Stimulated activated CD4-positive, alpha-beta T cell treated with anti-CD3 and anti-CD28 coated beads, Interleukin-1b, Interleukin-23, amount 100 ng/mL, for 24 hours (primary cell): ENCODE results near the gene TAF10.

ENCODE experiments used
- DNase-seq, 4 experiments: peaks; one replicate each; pipeline ENCODE4 v3.0.0-alpha.2; 2020; ENCODE audit warnings: low read depth in 4 of 4, low spot score in 1 of 4

Gene TAF10

DNA sequence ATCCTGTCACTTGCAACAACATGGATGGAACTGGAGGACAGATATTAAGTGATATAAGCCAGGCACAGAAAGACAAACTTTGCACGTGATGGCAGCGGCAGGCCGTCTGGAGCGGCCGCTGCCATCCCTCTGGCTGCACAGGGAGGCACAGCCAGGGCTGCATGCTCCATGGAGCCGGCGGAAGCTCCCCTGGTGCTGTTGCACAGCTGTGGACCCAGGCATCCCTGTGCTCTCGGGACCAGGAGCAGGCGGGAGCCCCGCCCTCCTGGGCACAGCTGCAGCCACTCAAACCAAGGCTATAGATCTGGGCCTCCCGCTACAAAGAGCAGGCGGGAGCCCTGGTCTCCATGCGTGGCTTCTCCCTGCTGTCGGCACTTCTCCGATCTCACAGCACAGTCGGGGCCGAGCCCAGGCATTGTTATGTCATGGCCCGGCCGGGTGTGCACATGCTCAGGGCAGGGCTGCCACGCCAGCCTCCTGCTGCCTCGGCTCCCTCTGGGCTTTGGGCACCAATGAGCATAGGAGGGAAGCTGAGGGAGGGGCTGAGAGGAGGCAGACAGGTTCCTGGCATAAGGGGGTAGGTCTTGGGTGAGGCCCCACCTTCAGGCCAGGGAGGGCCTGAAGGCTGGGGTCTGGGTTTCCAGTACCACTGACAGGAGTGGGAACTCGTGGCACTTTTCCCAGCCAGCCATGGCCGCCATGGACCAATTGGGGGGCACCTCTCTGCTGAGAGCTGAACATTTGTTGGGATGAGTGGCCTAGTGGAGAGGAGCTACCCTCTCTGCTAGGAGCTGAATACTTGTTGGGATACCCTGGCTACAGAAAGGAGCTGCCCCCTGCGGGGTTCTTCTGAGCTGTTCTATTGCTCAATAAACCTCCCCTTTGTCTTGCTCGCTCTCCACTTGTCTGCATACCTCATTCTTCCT lies 25.3 kb downstream of the TAF10 start:
- no peak for DNase-seq

DNA sequence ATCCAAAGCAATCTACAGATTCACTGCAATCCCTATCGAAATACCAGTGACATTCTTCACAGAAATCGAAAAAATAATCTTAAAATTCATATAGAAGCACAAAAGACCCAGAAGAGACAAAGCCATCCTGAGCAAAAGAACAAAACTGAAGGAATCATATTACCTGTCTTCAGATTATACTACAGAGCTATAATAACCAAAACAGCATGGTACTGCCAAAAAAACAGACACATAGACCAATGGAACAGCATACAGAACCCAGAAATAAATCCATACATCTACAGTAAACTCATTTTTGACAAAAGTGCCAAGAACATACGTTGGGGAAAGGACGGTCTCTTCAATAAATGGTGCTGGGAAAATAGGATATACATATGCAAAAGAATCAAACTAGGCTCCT lies 27.5 kb downstream of the TAF10 start:
- DNase-seq = no peak

DNA sequence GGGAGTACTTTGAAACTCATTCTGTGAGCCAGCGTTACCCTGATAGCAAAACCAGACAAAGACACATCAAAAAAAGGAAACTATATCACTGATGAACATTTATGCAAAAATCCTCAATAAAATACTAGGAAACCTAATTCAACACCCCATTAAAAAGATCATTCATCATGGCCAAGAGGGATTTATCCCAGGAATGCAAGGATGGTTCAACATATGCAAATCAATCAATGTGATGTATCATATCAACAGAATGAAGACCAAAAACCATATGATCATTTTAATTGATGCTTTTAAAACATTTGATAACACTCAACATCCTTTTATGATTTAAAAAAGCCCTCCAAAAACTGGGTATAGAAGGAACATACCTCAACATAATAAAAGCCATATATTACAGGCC lies 28.4 kb downstream of the TAF10 start:
- DNase-seq = no peak

DNA sequence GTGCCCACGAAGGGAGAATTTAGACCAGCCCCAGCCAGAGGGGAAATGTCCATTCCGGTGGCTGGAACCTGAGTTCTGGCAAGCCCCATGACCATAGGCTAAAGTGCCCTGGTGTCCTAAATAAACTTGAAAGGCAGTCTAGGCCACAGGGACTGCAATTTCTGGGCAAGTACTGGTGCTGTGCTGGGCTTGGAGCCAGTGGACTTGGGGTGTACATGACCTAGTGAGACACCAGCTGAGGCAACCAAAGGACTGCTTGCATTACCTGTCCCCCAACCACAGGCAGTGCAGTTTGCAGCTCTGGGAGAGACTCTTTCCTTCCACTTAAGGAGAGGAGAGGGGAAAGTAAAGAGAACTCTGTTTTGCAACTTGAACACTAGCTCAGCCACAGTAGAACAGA lies 32.3 kb downstream of the TAF10 start:
- no peak for DNase-seq

DNA sequence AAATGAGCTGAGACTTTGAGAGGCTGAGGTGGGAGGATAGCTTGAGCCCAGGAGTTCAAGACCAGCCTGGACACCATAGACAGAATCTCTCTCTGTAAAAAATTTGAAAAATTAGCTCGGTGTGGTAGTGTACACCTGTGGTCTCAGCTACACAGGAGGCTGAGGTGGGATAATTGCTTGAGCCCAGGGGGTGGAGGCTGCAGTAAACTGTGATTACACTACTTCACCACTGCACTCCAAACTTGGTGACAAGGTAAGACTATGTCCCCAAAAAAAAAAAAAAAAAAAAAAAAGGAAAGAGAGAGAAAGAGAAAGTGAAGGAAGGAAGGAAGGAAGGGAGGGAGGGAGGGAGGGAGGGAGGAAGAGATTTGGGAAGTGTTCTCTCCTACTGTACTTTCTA lies 33.9 kb downstream of the TAF10 start:
- no peak for DNase-seq

DNA sequence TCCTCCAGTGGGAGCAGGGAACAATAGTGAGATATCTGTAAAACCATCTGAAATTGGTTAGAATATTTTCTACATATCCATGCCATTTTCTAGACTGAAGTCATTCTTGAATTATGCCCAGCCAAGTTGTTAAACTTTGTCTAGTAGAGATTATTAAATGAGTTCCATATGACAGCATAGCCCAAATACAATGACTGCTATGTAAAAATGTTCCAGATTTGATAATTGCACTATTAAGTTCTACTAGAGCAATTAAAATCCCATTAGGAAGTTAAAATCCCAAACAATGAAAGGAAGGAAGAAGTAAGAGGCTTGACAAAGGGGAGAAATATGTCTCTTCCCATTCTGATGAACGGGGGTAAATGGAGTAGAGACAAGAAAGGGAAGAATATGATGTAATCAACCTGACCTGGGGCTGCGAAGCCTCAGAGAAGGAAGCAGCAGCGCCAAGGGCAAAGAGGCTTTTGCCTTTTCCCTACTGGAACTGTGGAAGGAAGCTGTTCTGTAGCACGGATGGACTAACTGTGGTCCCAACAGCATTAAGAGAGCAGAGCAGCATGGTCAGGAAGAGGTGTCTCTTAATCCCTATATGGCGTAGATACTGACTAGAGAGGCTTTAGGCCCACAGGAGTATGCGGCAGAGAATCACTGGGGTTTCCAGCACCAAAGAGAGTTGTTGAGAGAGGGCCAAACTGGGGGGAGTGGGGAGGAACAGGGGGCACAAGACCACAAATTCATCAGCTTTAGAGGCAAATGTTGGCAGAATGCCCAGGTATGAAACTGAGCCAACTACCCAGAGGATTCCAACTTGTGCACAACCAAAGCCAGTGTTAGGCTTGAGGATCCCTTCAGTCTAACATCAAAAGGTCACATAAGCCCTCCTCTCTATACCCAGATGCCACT lies 35.3 kb downstream of the TAF10 start:
- no peak for DNase-seq

DNA sequence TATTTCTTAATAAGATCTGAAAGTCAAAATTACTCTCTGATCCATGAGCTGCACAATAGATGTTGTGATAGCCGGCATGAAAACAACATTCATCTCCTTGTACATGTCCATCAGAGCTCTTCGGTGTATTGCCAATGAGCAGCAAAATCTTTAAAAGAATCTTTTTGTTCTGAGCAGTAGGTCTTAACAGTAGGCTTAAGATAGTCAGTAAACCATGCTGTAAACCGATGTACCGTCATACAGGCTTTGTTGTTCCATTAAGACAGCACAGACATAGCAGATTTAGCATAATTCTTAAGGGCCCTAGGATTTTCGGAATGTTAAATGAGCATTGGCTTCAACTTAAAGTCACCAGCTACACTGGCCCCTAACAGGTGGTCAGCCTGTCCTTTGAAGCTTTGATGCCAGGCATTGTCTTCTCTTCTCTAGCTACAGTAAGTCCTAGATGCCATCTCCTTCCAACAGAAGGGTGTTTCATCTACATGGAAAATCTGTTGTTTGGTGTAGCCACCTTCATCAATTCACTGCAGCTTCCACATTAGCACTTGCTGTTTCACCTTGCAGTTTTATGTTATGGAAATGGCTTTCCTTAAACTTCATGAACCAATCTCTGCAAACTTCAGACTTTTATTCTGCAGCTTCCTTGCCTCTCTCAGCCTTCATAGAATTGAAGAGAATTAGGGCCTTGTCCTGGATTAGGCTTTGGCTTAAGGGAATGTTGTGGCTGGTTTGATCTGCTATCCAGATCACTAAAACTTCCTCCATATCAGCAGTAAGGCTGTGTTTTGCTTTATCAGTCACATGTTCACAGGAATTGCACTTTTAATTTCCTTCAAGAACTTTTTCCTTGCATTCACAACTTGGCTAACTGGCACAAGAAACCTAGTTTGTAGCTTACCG lies 37.0 kb downstream of the TAF10 start:
- DNase-seq = no peak

DNA sequence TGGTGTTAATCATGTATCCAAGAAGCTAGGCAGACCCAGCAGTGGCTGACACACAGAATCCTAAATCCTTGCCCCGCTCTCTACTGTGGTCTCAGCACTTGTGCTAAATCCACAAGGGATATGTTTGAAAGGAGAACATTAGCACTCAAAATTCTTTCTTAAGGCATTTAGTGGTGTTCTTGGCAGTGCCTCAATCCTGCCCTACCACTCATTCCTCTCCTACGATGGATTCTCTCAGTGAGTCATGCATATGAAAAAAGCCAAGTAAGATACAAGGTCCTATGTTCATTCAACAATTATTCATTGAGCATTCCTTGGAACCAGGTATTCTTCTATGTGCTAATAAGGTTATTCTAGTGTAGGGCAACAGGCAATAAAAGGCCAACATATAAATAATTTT lies 39.8 kb downstream of the TAF10 start:
- no peak for DNase-seq

DNA sequence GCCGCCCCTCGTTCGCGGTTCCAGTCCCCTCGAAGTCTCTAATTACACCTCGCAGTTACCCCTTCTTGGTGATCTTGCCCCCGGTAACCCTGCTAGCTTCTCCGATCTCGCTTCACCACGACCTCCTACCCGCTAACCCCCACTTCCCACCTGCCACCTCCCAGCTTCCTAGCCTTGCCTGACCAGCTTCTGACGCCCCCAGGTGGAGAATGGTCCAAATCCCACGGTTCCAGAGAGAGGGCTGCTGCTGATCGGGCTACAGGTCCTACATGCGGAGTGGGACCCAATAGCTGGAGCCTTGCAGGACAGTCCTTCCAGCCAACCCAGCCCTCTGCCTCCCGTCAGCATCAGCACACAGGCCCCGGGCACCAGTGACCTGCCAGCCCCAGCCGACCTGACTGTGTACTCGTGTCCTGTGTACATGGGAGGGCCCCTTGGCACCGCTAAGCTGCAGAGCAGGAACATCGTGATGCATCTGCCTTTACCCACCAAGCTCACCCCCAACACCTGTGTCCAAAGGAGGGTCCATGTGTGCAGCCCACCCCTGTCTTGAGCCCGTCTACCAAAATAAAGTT lies 40.5 kb downstream of the TAF10 start:
- no peak for DNase-seq

DNA sequence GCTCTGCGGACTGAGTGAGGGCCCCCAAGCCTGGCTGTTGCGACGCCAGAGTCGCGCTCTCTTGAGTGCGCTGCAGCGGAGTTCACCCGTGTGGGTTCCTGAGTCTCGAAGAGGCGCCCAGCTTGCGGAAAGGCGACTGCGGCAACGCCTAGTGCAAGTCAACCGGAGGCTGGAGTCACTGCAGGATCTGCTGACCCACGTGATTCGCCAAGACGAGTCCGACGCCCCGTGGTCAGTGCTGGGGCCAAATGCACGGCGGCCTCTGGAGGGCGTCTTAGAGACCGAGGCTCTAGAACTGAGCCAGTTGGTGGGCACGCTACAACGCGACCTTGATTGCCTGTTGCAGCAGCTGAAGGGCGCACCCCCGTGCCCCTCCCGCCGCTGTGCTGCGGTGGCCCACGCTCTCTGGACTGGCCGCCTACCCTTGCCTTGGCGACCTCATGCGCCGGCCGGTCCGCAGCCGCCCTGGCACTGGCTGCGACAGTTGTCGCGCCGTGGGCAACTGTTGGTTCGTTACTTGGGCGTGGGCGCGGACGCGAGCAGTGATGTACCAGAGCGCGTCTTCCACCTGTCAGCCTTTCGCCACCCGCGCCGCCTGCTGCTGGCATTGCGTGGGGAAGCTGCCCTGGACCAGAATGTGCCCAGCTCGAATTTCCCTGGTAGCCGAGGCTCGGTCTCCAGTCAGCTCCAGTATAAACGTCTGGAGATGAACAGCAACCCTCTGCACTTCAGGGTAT lies 41.2 kb downstream of the TAF10 start:
- DNase-seq = no peak

DNA sequence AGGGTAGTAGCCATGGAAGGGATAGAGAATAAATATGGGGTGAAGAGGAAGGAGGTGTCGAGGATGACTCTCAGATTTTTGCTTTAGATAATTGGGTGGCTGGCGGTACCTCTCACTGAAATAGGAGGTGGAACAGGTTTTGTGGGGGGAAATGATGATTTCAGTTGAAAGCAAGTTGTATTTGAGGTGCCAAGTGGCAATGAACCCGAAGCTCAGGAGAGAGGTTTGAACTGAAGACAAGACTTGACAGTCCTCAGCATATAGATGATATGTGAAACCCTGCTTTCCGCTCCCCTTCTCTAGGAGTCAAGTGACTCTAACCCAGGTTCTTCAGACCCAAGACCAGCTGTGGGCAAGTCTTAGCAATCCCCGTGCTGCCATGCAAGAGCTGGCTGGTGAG lies 42.3 kb downstream of the TAF10 start:
- DNase-seq = no peak

DNA sequence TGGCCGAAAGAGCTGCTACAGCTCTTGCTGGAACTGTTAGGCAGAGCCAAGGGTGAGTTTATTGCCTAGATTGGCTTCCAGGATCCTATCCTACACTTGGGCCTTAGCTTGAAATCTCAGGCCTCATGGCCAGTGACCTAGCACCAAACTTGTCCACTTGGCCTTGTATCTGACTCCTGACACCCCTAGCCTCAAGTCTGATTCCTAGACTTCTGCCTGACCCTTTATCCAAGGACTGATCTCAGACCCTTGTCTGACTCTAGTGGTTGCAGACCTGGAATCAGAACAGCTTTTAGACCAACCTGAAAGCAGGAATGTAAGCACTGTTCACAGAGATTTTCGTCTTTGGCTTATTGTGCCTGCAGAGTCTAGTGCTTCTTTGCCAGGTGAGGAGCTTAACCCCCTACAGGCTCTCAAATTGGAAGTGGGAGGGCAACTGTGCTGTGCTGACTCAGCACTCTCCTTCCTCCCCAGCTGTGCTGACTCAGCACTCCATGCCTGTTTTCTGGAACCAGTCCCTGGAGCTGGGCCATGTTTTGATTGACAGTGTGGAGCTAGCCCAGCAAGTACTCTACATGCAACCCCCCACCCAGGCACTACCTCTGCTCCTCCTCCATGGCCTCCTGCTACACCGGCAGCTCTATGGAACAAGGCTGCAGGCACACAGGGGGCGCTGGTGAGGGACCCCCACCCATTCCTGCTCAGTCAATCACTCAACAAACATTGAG lies 43.7 kb downstream of the TAF10 start:
- no peak for DNase-seq

DNA sequence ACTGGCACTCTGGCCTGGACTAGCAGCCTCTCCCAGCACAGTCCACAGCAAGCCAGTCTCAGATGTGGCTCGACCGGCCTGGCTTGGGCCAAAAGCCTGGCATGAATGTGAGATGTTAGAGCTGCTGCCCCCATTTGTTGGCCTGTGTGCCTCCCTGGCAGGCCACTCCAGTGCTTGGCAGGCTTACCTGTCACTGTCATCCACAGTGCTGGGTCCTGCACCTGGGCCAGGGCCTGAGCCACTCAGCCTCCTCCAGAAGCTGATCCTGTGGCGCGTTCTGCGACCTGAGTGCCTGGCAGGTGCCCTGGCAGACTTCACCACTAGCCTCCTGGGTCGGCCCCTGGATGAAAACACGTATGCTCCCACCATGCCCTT lies 44.7 kb downstream of the TAF10 start:
- DNase-seq = no peak

DNA sequence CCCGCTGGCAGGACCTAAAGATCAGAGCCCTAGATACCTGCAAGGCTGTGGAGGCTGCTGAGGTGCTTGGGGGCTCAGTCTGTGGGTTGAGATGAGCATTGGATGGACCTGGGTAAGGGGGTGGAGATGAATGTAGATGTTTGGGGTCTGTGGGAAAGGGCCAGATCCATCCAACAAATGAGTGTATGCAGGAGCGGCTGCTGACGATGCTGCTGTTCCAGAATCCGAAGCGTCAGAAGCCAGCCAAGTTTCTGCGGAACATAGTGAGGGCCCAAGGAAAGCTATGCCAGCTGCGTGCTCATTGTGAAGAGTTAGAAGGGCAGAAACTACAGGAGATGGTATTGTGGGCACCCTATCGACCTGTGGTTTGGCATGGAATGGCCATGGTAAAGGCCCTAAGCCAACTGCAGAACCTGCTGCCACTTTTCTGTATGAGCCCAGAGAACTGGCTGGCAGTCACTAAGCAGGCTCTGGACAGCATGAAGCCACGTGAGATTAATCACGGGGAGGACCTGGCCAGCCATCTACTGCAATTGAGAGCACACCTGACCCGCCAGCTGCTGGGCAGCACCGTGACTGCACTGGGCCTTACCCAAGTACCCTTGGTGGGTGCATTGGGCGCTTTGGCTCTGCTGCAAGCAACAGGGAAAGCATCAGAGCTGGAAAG lies 45.2 kb downstream of the TAF10 start:
- DNase-seq = no peak

DNA sequence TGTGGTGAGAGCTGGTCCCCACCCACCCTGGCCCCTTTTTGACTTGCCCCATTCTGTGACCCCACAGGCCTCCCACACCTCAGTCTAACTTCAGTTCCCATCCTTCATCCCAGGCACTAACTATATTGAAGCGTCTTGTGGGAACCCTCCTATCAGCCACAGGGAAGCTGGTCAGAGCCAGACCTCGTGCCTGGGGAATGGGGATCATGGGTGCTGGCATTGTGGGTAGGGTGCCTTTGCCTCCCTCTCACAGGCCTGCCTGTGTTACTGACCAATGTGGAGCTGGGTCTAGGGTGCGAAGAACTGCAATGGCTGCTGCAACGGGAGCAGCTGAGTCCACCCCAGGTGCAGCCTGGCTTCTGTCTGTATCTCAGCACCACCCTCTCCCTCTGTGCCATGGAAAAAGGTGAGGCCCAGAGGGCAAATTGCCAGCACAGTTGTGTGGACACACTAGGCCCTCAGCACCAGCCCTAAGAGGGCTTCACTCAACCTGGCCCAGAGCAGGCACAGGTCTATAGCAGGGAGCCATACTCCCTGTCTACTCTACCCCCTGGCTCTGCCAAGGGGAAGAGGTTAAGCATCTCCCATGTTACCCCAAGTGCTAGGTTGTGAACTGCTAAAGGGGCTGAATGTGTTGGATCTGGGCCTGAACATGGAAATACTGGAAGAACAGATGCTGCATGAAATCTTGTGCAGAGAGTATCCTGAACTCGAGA lies 45.9 kb downstream of the TAF10 start:
- no peak for DNase-seq

DNA sequence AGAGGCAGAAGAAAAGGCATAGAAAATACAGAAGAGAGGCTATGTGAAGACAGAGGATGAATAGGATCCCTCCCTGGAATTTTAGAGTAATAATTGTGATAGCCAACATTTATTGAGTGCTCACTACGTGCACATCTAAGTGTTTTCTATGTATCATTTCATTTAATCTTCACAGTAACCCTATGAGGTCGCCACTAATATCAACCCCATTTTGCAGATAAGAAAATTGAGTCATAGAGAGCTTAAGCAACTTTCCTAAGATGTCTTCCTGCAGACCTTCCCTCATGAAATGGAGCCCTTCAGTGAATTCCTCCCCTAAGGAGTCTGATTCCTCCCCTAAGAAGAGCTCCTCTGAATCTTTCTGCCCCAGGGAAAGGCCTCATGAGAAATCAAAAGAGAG lies 46.7 kb downstream of the TAF10 start:
- no peak for DNase-seq

DNA sequence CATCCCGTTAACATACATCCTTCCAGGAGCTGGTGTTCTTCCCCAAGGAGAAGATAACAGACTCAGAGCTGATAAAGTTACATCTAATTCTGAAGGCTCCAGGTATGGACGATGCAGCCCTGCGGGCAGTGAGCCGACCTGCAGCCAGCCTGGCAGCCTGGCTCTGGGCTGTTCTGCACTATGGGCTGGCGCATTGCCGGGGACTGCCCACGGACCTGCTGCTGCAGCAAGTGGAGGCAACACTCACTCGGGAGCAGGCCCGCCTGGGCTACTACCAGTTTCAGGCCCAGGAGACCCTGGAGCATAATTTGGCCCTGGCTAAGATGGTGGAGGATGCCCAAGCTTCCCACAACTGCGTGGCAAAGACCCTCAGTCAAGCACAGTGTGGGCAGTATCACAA lies 48.3 kb downstream of the TAF10 start:
- no peak for DNase-seq

DNA sequence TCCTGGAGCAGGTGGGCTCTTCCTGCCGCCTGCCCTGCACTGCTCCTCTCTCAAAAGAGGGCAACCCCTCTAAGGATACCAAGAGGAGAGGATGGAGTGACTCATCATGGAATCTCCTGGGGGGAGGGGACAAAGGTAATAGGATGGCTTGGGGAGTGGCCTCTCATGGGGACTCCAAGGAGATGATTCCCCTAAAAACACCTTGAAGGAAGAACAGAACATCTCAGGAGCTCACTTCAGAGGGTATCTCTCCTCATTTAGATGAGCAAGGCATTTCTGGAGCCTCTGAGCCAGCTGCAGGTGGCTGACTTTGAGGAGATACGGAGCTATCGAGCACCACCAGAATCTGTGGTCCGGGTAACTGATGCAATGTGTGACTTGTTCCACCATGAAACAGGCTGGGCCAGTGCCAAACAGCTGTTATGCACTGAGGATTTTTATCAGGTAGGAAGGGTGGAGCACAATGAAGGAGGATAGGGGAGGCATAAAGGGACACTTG lies 48.8 kb downstream of the TAF10 start:
- no peak for DNase-seq
